ENCODE measurements around the gene TRERF1.

TRERF1 gene

DNA sequence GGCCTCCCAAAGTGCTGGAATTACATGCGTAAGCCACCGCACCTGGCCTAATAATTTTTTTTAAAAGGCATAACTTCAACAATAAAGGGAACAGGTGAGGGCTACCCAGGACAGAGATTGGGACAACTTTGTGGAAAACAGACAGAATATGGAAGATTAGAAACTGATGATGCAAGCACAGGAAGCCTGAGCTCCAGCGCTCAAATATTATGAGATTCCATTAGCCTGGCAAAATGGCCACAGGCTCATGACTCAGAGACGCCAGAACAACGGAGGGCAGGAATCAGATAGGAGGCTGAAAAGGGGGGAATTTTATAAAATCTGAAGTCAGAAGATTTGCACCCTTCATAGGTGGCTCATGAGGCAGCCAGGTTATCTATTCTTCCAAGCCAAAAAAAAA is 131.0 kb downstream of the TRERF1 start:
- no peak for DNase-seq (ENCODE audit: low read depth in 1 of 2, low spot score in 1 of 2)
- in situ Hi-C loops (cut with HindIII; ENCODE audit: low pct_unique_long_range_greater_than_20kb, low sequenced_read_pairs) = no loop called here
- TF ChIP-seq JUND (IDR thresholded peaks at IDR 0.05; ENCODE audit: low read depth) = no peak

GRCh38 chr6:42318480-42318879 is 133.2 kb downstream of the TRERF1 start:
- no peak for DNase-seq (ENCODE audit: low read depth in 1 of 2, low spot score in 1 of 2)
- in situ Hi-C loops (cut with HindIII; ENCODE audit: low pct_unique_long_range_greater_than_20kb, low sequenced_read_pairs) = no loop called here
- TF ChIP-seq JUND (IDR thresholded peaks at IDR 0.05; ENCODE audit: low read depth) = no peak

- TF ChIP-seq JUND (IDR thresholded peaks at IDR 0.05; ENCODE audit: low read depth) = no peak
- in situ Hi-C loops (cut with HindIII; ENCODE audit: low pct_unique_long_range_greater_than_20kb, low sequenced_read_pairs) = no loop called here
- no peak for DNase-seq (ENCODE audit: low read depth in 1 of 2, low spot score in 1 of 2)
Measured at GRCh38 chr6:42316981-42317380, 134.7 kb downstream of the TRERF1 start.

DNA sequence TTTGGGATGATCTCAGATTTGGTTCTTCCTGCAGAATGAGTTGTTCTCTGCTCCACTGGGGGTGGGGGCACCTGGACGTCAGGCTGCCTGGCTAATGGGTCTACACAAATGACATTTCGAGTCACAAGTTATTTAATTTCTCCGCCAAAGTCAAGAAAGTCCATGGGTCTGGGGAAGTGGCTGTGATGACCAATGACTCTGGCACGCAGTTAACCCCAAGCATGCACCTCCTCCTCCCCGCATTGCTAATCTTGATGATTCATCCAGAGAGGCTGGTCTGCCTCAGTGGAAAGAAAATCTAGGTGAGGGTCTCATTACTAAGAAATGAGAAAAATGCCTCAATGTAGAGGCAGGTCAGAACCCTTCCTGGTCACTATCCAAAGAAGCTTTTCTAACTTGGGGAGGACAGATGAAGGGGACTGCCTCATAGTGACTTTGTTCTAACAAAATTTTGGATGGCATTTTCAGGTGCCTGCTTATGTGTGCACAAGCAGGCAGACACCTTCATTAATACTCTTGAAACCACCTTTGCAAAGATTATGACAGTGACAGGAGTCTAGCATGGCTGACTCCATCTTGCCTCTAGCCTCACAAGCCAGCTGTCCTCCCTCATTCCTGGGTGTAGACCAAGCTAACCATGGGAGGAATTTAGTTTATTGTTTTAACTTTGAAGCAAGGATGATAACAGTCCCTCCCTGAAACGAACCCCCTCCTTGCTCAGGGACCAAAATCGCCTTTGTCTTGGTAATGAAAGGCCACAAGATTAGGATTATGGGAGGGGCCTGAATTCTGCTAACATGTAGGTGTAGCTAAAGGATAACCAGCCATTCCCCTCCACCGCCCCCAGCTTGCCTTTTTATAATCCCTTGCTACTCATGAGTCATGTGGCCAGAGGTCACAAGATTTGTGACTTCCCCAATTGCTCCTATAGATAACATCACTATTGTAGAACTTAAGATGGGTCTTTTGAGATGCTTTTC is 135.4 kb downstream of the TRERF1 start:
- no peak for DNase-seq (ENCODE audit: low read depth in 1 of 2, low spot score in 1 of 2)
- in situ Hi-C loops (cut with HindIII; ENCODE audit: low pct_unique_long_range_greater_than_20kb, low sequenced_read_pairs) = no loop called here
- no peak for TF ChIP-seq JUND (IDR thresholded peaks at IDR 0.05; ENCODE audit: low read depth)

- TF ChIP-seq JUND (IDR thresholded peaks at IDR 0.05; ENCODE audit: low read depth) = no peak
- no peak for DNase-seq (ENCODE audit: low read depth in 1 of 2, low spot score in 1 of 2)
- in situ Hi-C loops (cut with HindIII; ENCODE audit: low pct_unique_long_range_greater_than_20kb, low sequenced_read_pairs) = no loop called here
Measured at GRCh38 chr6:42315259-42315990, 136.3 kb downstream of the TRERF1 start.

GRCh38 chr6:42314571-42315258 is 137.0 kb downstream of the TRERF1 start:
- in situ Hi-C loops (cut with HindIII; ENCODE audit: low pct_unique_long_range_greater_than_20kb, low sequenced_read_pairs) = no loop called here
- no peak for TF ChIP-seq JUND (IDR thresholded peaks at IDR 0.05; ENCODE audit: low read depth)
- no peak for DNase-seq (ENCODE audit: low read depth in 1 of 2, low spot score in 1 of 2)

DNA sequence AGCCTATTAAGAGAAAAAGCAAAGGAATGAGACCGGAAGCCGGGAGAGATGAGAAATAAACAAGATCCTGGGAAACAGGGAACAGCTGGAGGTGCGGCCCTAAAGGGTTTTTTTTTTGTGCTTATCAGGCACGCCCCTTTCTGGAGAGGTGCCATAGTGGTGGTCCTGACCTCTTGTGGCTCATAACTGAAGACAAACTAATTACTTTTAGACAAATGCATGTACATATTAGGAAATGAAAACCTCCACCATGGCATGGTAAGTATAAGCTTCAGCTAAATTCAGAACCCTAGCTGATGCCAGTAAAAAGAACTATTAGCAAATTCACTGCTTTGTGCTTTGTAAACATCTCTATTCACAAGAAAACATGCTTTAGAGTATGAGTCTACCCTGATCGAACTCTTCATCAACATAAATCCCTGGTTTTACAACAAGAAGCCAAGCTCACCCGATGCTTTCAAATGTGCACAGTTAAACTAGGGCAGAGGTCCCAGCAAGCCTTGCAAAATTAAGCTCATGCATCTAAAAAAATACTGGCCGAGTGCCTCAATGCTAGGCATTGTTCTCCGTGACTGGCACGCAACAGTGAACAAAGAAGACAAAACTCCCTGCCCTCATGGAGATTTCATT is 137.7 kb downstream of the TRERF1 start:
- in situ Hi-C loops (cut with HindIII; ENCODE audit: low pct_unique_long_range_greater_than_20kb, low sequenced_read_pairs) = no loop called here
- no peak for TF ChIP-seq JUND (IDR thresholded peaks at IDR 0.05; ENCODE audit: low read depth)

GRCh38 chr6:42313038-42313437 is 138.7 kb downstream of the TRERF1 start:
- no peak for DNase-seq (ENCODE audit: low read depth in 1 of 2, low spot score in 1 of 2)
- in situ Hi-C loops (cut with HindIII; ENCODE audit: low pct_unique_long_range_greater_than_20kb, low sequenced_read_pairs) = no loop called here
- no peak for TF ChIP-seq JUND (IDR thresholded peaks at IDR 0.05; ENCODE audit: low read depth)

More for the DNA sequence above, 137.7 kb downstream of the TRERF1 start:
- DNase-seq (ENCODE audit: low read depth in 1 of 2, low spot score in 1 of 2) = no peak

DNA sequence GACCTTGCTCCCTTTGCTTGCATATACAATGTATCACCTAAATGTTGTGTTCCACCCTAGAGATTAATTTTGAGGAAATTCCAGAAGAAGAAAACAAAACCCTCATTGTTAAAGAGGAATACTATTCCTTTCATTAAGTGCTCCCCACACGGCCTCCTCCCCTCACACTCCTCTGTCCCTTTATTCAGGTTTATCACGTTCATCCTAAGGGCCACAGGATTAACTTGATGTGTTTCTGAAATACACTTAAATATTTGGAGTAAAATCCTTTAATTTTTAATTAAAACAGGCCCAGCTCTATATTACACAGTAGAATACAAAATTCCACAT is 144.6 kb downstream of the TRERF1 start:
- DNase-seq (ENCODE audit: low read depth in 1 of 2, low spot score in 1 of 2) = no peak
- no peak for TF ChIP-seq JUND (IDR thresholded peaks at IDR 0.05; ENCODE audit: low read depth)
- in situ Hi-C loops (cut with HindIII; ENCODE audit: low pct_unique_long_range_greater_than_20kb, low sequenced_read_pairs) = no loop called here

- in situ Hi-C loops (cut with HindIII; ENCODE audit: low pct_unique_long_range_greater_than_20kb, low sequenced_read_pairs) = no loop called here
- TF ChIP-seq JUND (IDR thresholded peaks at IDR 0.05; ENCODE audit: low read depth) = no peak
- DNase-seq (ENCODE audit: low read depth in 1 of 2, low spot score in 1 of 2) = no peak
Measured at GRCh38 chr6:42306439-42307140, 145.1 kb downstream of the TRERF1 start.

DNA sequence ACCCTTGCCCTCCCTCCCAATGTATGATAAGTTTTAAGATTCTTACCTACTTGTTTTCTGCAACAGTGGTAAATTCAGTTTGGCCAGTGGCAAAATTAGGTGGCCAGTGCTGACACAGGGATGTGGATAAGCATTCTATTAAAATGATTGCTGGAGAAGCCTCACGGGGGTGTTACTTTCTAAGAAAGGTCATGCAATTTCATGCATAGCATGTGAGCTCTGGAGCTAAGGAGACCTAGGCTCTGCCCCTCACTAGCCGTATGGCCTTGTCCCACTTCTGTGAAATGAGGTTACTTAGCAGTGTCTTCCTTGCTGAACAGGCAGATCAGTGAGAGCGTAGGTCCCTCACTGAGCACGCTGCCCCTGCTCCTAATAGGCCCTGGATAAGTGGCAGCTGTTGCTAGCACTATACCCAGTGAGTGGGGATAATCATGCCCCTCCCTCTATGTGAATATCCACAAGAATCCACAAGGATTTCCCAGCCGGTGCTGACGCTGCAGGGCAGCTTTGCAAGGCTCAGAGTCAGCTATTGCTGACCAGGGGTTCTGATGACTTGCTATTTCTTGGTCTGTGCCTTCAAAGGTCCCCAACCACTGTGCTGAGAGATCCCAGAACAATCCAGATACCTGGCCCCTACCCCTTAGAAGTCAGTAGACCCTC is 147.5 kb downstream of the TRERF1 start:
- DNase-seq (ENCODE audit: low read depth in 1 of 2, low spot score in 1 of 2) = no peak
- in situ Hi-C loops (cut with HindIII; ENCODE audit: low pct_unique_long_range_greater_than_20kb, low sequenced_read_pairs) = no loop called here
- TF ChIP-seq JUND (IDR thresholded peaks at IDR 0.05; ENCODE audit: low read depth) = no peak

Measured in T47D (cell line).